Right atrium auricular region (tissue), 2 donors: ENCODE data around the gene ENTHD1. TPM values are rescaled to one million over a fixed set of nuclear protein-coding genes. Genes with fewer than 3 reads are reported as not detected.

ENCODE experiments used
- DNase-seq: peaks from one replicate; pipeline ENCODE4 v3.0.0-alpha.2; 2019; ENCODE audit warnings: low spot score
- H3K27ac ChIP-seq, 2 donors: fragments of 200-600 bp; sonication (generic); 1 replicate in 1 of 2; 2 replicates in 1 of 2; pipeline ENCODE4 v1.5.1; 2016 to 2019
- H3K27me3 ChIP-seq, 2 donors: fragments of 200-600 bp; sonication (generic); one replicate each; pipeline versions ENCODE4 v1.5.1 to v1.6.0; 2017 to 2019
- H3K36me3 ChIP-seq: fragments of 200-600 bp; sonication (generic); one replicate; pipeline ENCODE4 v1.5.1; 2016
- H3K4me1 ChIP-seq, 2 donors: fragments of 200-600 bp; sonication (generic); one replicate each; pipeline versions ENCODE4 v1.5.1 to v1.6.0; 2017 to 2019
- H3K4me3 ChIP-seq, 2 donors: fragments of 200-600 bp; sonication (generic); 1 replicate in 1 of 2; 2 replicates in 1 of 2; pipeline ENCODE4 v1.5.1; 2017 to 2019; ENCODE audit warnings: mild to moderate bottlenecking in 1 of 2, moderate library complexity in 1 of 2
- H3K9me3 ChIP-seq, 2 donors: fragments of 200-600 bp; sonication (generic); one replicate each; pipeline ENCODE4 v1.5.1; 2019
- CTCF ChIP-seq, 2 donors: fragments of 200-600 bp; sonication (generic); IDR thresholded peaks; one replicate each; pipeline ENCODE4 v1.5.1; 2019; ENCODE audit warnings: antibody characterized with exemption in 2 of 2
- total RNA-seq, 2 donors: library from RNA; depleted of rRNA; stranded (reverse); fragments of >200 nt; gene quantifications; one replicate each; pipeline ENCODE4 v1.1.0, GENCODE V29; 2016

Gene ENTHD1
- total RNA-seq, 2 donors from 2014 or later: not detected

- DNase-seq: no peak
- Histone ChIP-seq H3K9me3 (no peaks in the 10 kb centered on the region), H3K36me3 (no peaks in the 10 kb centered on the region), H3K27ac (no peak overlapping the region), H3K4me3 (no peak overlapping the region), H3K27me3 (no peaks in the 10 kb centered on the region), H3K4me1 (no peaks in the 10 kb centered on the region)
- no peak for TF ChIP-seq CTCF (IDR thresholded peaks at IDR 0.05)
These were observed 46.3 kb upstream of the ENTHD1 start for GRCh38 chr22:39939830-39940229.

GRCh38 chr22:39938509-39939111, 45.0 kb upstream of the ENTHD1 start:
- H3K4me1 ChIP-seq: no peaks in the 10 kb centered on the region
- no peak overlapping the region for H3K27ac ChIP-seq
- H3K27me3 ChIP-seq: no peaks in the 10 kb centered on the region
- H3K4me3 ChIP-seq: no peak overlapping the region
- DNase-seq: no peak
- TF ChIP-seq CTCF (IDR thresholded peaks at IDR 0.05): no peak
- H3K9me3 ChIP-seq: no peaks in the 10 kb centered on the region
- H3K36me3 ChIP-seq: no peaks in the 10 kb centered on the region

- DNase-seq: no peak
- TF ChIP-seq CTCF (IDR thresholded peaks at IDR 0.05): no peak
These were observed 44.3 kb upstream of the ENTHD1 start for GRCh38 chr22:39937906-39938305.

GRCh38 chr22:39936523-39937145, 43.1 kb upstream of the ENTHD1 start:
- H3K4me3 ChIP-seq: no peak overlapping the region
- H3K4me1 ChIP-seq: no peaks in the 10 kb centered on the region
- H3K27me3 ChIP-seq: no peaks in the 10 kb centered on the region
- no peak for DNase-seq
- no peaks in the 10 kb centered on the region for H3K9me3 ChIP-seq
- TF ChIP-seq CTCF (IDR thresholded peaks at IDR 0.05): no peak
- H3K27ac ChIP-seq: no peak overlapping the region
- H3K36me3 ChIP-seq: no peaks in the 10 kb centered on the region

More at GRCh38 chr22:39937906-39938305, 44.3 kb upstream of the ENTHD1 start:
- Histone ChIP-seq H3K9me3 (no peaks in the 10 kb centered on the region), H3K27me3 (no peaks in the 10 kb centered on the region), H3K36me3 (no peaks in the 10 kb centered on the region), H3K27ac (no peak overlapping the region), H3K4me3 (no peak overlapping the region), H3K4me1 (no peaks in the 10 kb centered on the region)

- no peaks in the 10 kb centered on the region for H3K9me3 ChIP-seq
- no peaks in the 10 kb centered on the region for H3K36me3 ChIP-seq
- H3K27ac ChIP-seq: no peak overlapping the region
- H3K27me3 ChIP-seq: no peaks in the 10 kb centered on the region
- no peak for TF ChIP-seq CTCF (IDR thresholded peaks at IDR 0.05)
- no peak overlapping the region for H3K4me3 ChIP-seq
- no peak for DNase-seq
- H3K4me1 ChIP-seq: no peaks in the 10 kb centered on the region
These were observed 42.1 kb upstream of the ENTHD1 start for GRCh38 chr22:39935612-39936011.

GRCh38 chr22:39935116-39935515, 41.6 kb upstream of the ENTHD1 start:
- no peaks in the 10 kb centered on the region for H3K27me3 ChIP-seq

More at GRCh38 chr22:39935116-39935515, 41.6 kb upstream of the ENTHD1 start:
- H3K9me3 ChIP-seq: no peaks in the 10 kb centered on the region
- no peaks in the 10 kb centered on the region for H3K36me3 ChIP-seq
- no peak for DNase-seq
- TF ChIP-seq CTCF (IDR thresholded peaks at IDR 0.05): no peak
- no peaks in the 10 kb centered on the region for H3K4me1 ChIP-seq
- H3K4me3 ChIP-seq: no peak overlapping the region
- H3K27ac ChIP-seq: no peak overlapping the region
